H9 (cell line): ENCODE results near the gene STT3B. TPM values are rescaled to one million over a fixed set of nuclear protein-coding genes. Genes with fewer than 3 reads are reported as not detected.

Experiments used
- DNase-seq: peaks from one replicate; pipeline ENCODE4 v3.0.0-alpha.2; 2017
- H2AFZ ChIP-seq: one replicate; pipeline ENCODE4 v1.6.1; 2013; ENCODE audit warnings: mild to moderate bottlenecking, low read length, control low read depth, moderate library complexity
- H2AK5ac ChIP-seq: 2 replicates; pipeline ENCODE4 v1.6.1; 2013; ENCODE audit warnings: low read length, control low read depth, mixed read lengths; ENCODE audit not compliant: insufficient read length
- H2BK120ac ChIP-seq: one replicate; pipeline ENCODE4 v1.6.1; 2013; ENCODE audit warnings: low read depth, mild to moderate bottlenecking, low read length, control low read depth, inconsistent platforms; ENCODE audit not compliant: poor library complexity, severe bottlenecking
- H2BK12ac ChIP-seq: 2 replicates; pipeline ENCODE4 v1.6.1; 2013; ENCODE audit warnings: low read length, control low read depth, mixed read lengths, low read depth; ENCODE audit not compliant: insufficient read length
- H2BK15ac ChIP-seq: 2 replicates; pipeline ENCODE4 v1.6.1; 2013; ENCODE audit warnings: low read depth, low read length, control low read depth
- H2BK20ac ChIP-seq: one replicate; pipeline ENCODE4 v1.6.1; 2013; ENCODE audit warnings: low read depth, mild to moderate bottlenecking, low read length, control low read depth, inconsistent platforms; ENCODE audit not compliant: poor library complexity, severe bottlenecking
- H2BK5ac ChIP-seq: 2 replicates; pipeline ENCODE4 v1.6.1; 2013; ENCODE audit warnings: low read length, control low read depth, mixed read lengths; ENCODE audit not compliant: insufficient read length
- H3K14ac ChIP-seq: 2 replicates; pipeline ENCODE4 v1.6.1; 2013; ENCODE audit warnings: low read length, control low read depth; ENCODE audit not compliant: insufficient read depth
- H3K18ac ChIP-seq: 2 replicates; pipeline ENCODE4 v1.6.1; 2013; ENCODE audit warnings: low read depth, mild to moderate bottlenecking, mixed read lengths, low read length, control low read depth; ENCODE audit not compliant: insufficient read length
- H3K23ac ChIP-seq: 2 replicates; pipeline ENCODE4 v1.6.1; 2013; ENCODE audit warnings: low read length, control low read depth, mixed read lengths, low read depth; ENCODE audit not compliant: insufficient read length
- H3K23me2 ChIP-seq: 2 replicates; pipeline ENCODE4 v1.6.1; 2013; ENCODE audit warnings: low read depth, mild to moderate bottlenecking, mixed read lengths, low read length, control low read depth; ENCODE audit not compliant: insufficient read length, poor library complexity, severe bottlenecking
- H3K27ac ChIP-seq: 2 replicates; pipeline ENCODE4 v1.5.1; 2013; ENCODE audit warnings: low read length, control low read depth, mixed read lengths, low read depth; ENCODE audit not compliant: insufficient read length
- H3K27me3 ChIP-seq: 2 replicates; pipeline ENCODE4 v1.6.1; 2013; ENCODE audit warnings: low read length, control low read depth, inconsistent platforms; ENCODE audit not compliant: insufficient read depth
- H3K4ac ChIP-seq: 2 replicates; pipeline ENCODE4 v1.6.1; 2013; ENCODE audit warnings: low read depth, mild to moderate bottlenecking, control low read depth, inconsistent platforms, low read length, moderate library complexity
- H3K4me1 ChIP-seq: 2 replicates; pipeline ENCODE4 v1.6.1; 2013; ENCODE audit warnings: low read length, control low read depth, inconsistent platforms; ENCODE audit not compliant: insufficient read depth
- H3K4me2 ChIP-seq: 2 replicates; pipeline ENCODE4 v1.6.1; 2013; ENCODE audit warnings: low read length, control low read depth, mixed read lengths; ENCODE audit not compliant: insufficient read length, insufficient read depth
- H3K56ac ChIP-seq: 2 replicates; pipeline ENCODE4 v1.6.1; 2013; ENCODE audit warnings: low read depth, mild to moderate bottlenecking, mixed read lengths, low read length, control low read depth; ENCODE audit not compliant: insufficient read length
- H3K79me1 ChIP-seq: 2 replicates; pipeline ENCODE4 v1.6.1; 2013; ENCODE audit warnings: low read depth, mild to moderate bottlenecking, moderate library complexity, low read length, control low read depth, inconsistent platforms; ENCODE audit not compliant: insufficient read depth, poor library complexity, severe bottlenecking
- H3K79me2 ChIP-seq: 2 replicates; pipeline ENCODE4 v1.6.1; 2013; ENCODE audit warnings: low read length, control low read depth, inconsistent platforms; ENCODE audit not compliant: insufficient read depth
- H3K9ac ChIP-seq: 2 replicates; pipeline ENCODE4 v1.6.1; 2013; ENCODE audit warnings: low read length, control low read depth, mixed read lengths; ENCODE audit not compliant: insufficient read length; ENCODE audit errors: extremely low read depth
- H3K9me3 ChIP-seq: one replicate; pipeline ENCODE4 v1.6.1; 2013; ENCODE audit warnings: low read depth, low read length, inconsistent platforms; ENCODE audit not compliant: control insufficient read depth
- H3T11ph ChIP-seq: one replicate; pipeline ENCODE4 v1.6.1; 2013; ENCODE audit warnings: mild to moderate bottlenecking, low read length, control low read depth, inconsistent platforms
- H4K20me1 ChIP-seq: one replicate; pipeline ENCODE4 v1.6.1; 2013; ENCODE audit not compliant: control insufficient read depth, insufficient read length, insufficient read depth
- H4K5ac ChIP-seq: 2 replicates; pipeline ENCODE4 v1.6.1; 2013; ENCODE audit warnings: low read depth, mild to moderate bottlenecking, mixed read lengths, low read length, control low read depth; ENCODE audit not compliant: insufficient read length
- H4K8ac ChIP-seq: replicated peaks from 2 replicates; pipeline ENCODE4 v1.6.1; 2013; ENCODE audit warnings: low read length, control low read depth, mixed read lengths, low read depth; ENCODE audit not compliant: insufficient read length
- H4K91ac ChIP-seq: 2 replicates; pipeline ENCODE4 v1.6.1; 2013; ENCODE audit warnings: low read depth, mild to moderate bottlenecking, moderate library complexity, mixed read lengths, low read length, control low read depth; ENCODE audit not compliant: insufficient read length
- H3K27ac Mint-ChIP-seq, 3 experiments: 2 replicates in 2 of 3; 3 replicates in 1 of 3; pipeline ENCODE4 v1.8.0; 2020 to 2021; ENCODE audit warnings: mixed read lengths in 3 of 3, mild to moderate bottlenecking in 1 of 3, moderate library complexity in 1 of 3
- H3K27me3 Mint-ChIP-seq: 2 replicates; pipeline ENCODE4 v1.8.0; 2021; ENCODE audit warnings: low read depth, mild to moderate bottlenecking, moderate library complexity, mixed read lengths
- H3K36me3 Mint-ChIP-seq, 3 experiments: 2 replicates in 2 of 3; 3 replicates in 1 of 3; pipeline ENCODE4 v1.8.0; 2020 to 2021; ENCODE audit warnings: low read depth in 3 of 3, mixed read lengths in 3 of 3; ENCODE audit not compliant: insufficient read depth in 1 of 3
- H3K4me1 Mint-ChIP-seq, 2 experiments: 2 replicates each; pipeline ENCODE4 v1.8.0; 2020; ENCODE audit warnings: mixed read lengths in 2 of 2
- H3K4me3 Mint-ChIP-seq, 2 experiments: 2 replicates in 1 of 2; 3 replicates in 1 of 2; pipeline ENCODE4 v1.8.0; 2020 to 2021; ENCODE audit warnings: mild to moderate bottlenecking in 2 of 2, mixed read lengths in 2 of 2, moderate library complexity in 1 of 2
- H3K9me3 Mint-ChIP-seq, 2 experiments: 2 replicates in 1 of 2; 3 replicates in 1 of 2; pipeline ENCODE4 v1.8.0; 2020; ENCODE audit warnings: mild to moderate bottlenecking in 2 of 2, mixed read lengths in 2 of 2, moderate library complexity in 1 of 2
- CTCF ChIP-seq: fragments of 200-600 bp; sonication (generic); conservative IDR thresholded peaks from 3 replicates; pipeline ENCODE4 v1.8.0; 2021; ENCODE audit warnings: antibody characterized with exemption, mild to moderate bottlenecking
- total RNA-seq: library from RNA; stranded (reverse); gene quantifications from 2 replicates; pipeline ENCODE4 v1.2.1, GENCODE V29; 2021

Gene STT3B
- total RNA-seq, 1 experiment from 2014 or later, result 79.9 TPM

GRCh38 chr3:31652296-31652695 is 119.6 kb downstream of the STT3B start:
- no peaks in the 10 kb centered on the region for H3K4me1 Mint-ChIP-seq
- H3K79me1 ChIP-seq, result no peaks in the 10 kb centered on the region
- no peak overlapping the region for H2AFZ ChIP-seq
- H2AK5ac ChIP-seq, result no peak overlapping the region
- H3K9me3 ChIP-seq, result peaks cover 6% of the 10 kb centered on the region
- no peak overlapping the region for H4K91ac ChIP-seq
- H3K14ac ChIP-seq, result no peak overlapping the region
- peaks cover 77 to 97% (median 87%) of the 10 kb centered on the region in 3 experiments for H3K36me3 Mint-ChIP-seq
- H2BK5ac ChIP-seq, result no peak overlapping the region
- no peak overlapping the region for H4K5ac ChIP-seq
- H4K8ac ChIP-seq, result no peak overlapping the region
- H3K27ac ChIP-seq, result no peak overlapping the region
- no peak overlapping the region for H3K18ac ChIP-seq
- H3K27me3 Mint-ChIP-seq, result no peaks in the 10 kb centered on the region; the same call in 1 of the 2 replicates
- no peak overlapping the region for H3K56ac ChIP-seq
- no peak overlapping the region for H2BK15ac ChIP-seq
- no peaks in the 10 kb centered on the region for H3K23me2 ChIP-seq
- DNase-seq, result no peak
- H3K4me3 Mint-ChIP-seq, result no peak overlapping the region
- no peak overlapping the region for H3K4me2 ChIP-seq
- H3K23ac ChIP-seq, result no peak overlapping the region
- no peaks in the 10 kb centered on the region for H3K27me3 ChIP-seq
- H3T11ph ChIP-seq, result no peak overlapping the region
- no peak overlapping the region for H3K27ac Mint-ChIP-seq
- peaks cover 81 to 93% of the 10 kb centered on the region in 2 experiments for H3K9me3 Mint-ChIP-seq
- no peak overlapping the region for H3K4ac ChIP-seq
- H3K9ac ChIP-seq, result no peak overlapping the region
- no peak overlapping the region for H2BK20ac ChIP-seq
- TF ChIP-seq CTCF, result no peak
- H3K79me2 ChIP-seq, result no peaks in the 10 kb centered on the region
- H3K4me1 ChIP-seq, result no peaks in the 10 kb centered on the region
- H4K20me1 ChIP-seq, result no peaks in the 10 kb centered on the region
- no peak overlapping the region for H2BK12ac ChIP-seq
- no peak overlapping the region for H2BK120ac ChIP-seq
